Breast epithelium (tissue), 4 donors: ENCODE measurements around the gene SLC37A1. TPM values are rescaled to one million over a fixed set of nuclear protein-coding genes. Genes with fewer than 3 reads are reported as not detected.

Experiments
- DNase-seq, 2 donors: peaks; one replicate each; pipeline ENCODE4 v3.0.0-alpha.2; 2019; ENCODE audit warnings: low spot score in 2 of 2
- H3K27ac ChIP-seq, 2 donors: fragments of 200-600 bp; sonication (generic) in 1 of 2; one replicate each; pipeline ENCODE4 v1.5.1; 2016 to 2019; ENCODE audit warnings: mild to moderate bottlenecking in 1 of 2
- H3K27me3 ChIP-seq, 2 donors: fragments of 200-600 bp; sonication (generic) in 1 of 2; one replicate each; pipeline versions ENCODE4 v1.5.1 to v1.6.0; 2017 to 2019; ENCODE audit warnings: control low read depth in 1 of 2, mild to moderate bottlenecking in 1 of 2
- H3K36me3 ChIP-seq: fragments of 200-600 bp; one replicate; pipeline ENCODE4 v1.5.1; 2019
- H3K4me1 ChIP-seq, 2 donors: fragments of 200-600 bp; sonication (generic); one replicate each; pipeline ENCODE4 v1.5.1; 2016 to 2019; ENCODE audit warnings: control low read depth in 1 of 2
- H3K4me3 ChIP-seq, 3 donors: fragments of 200-600 bp; sonication (generic); 1 replicate in 2 of 3; 2 replicates in 1 of 3; pipeline ENCODE4 v1.5.1; 2016 to 2019; ENCODE audit warnings: mild to moderate bottlenecking in 3 of 3, moderate library complexity in 2 of 3
- H3K9me3 ChIP-seq, 2 donors: fragments of 200-600 bp; sonication (generic) in 1 of 2; one replicate each; pipeline ENCODE4 v1.5.1; 2016 to 2019; ENCODE audit warnings: control low read depth in 1 of 2
- CTCF ChIP-seq, 3 donors: fragments of 450-650 bp; IDR thresholded peaks; one replicate each; pipeline ENCODE4 v1.5.1; 2016 to 2017; ENCODE audit warnings: antibody characterized with exemption in 3 of 3, mild to moderate bottlenecking in 3 of 3, moderate library complexity in 3 of 3
- POLR2A ChIP-seq: fragments of 450-650 bp; IDR thresholded peaks from one replicate; pipeline ENCODE4 v1.6.1; 2016; ENCODE audit warnings: antibody characterized with exemption, mild to moderate bottlenecking, moderate library complexity
- POLR2AphosphoS5 ChIP-seq, 3 donors: sonication (generic); formaldehyde crosslinking; IDR thresholded peaks; one replicate each; pipeline ENCODE4 v1.6.1; 2017; ENCODE audit warnings: antibody characterized with exemption in 3 of 3
- intact Hi-C: fragments of 100-400 bp; cut with DNase I; formaldehyde crosslinking; loops from one replicate; pipeline ENCODE4 v1.15.1; 2023; ENCODE audit warnings: low total_unique reads
- total RNA-seq, 3 donors: library from RNA; depleted of rRNA; stranded (reverse); fragments of >200 nt; gene quantifications; one replicate each; pipeline ENCODE4 v1.1.0, GENCODE V29; 2016

Gene SLC37A1
- total RNA-seq, 3 donors from 2014 or later, result 7.5 to 18.4 (median 18.4) TPM

DNA sequence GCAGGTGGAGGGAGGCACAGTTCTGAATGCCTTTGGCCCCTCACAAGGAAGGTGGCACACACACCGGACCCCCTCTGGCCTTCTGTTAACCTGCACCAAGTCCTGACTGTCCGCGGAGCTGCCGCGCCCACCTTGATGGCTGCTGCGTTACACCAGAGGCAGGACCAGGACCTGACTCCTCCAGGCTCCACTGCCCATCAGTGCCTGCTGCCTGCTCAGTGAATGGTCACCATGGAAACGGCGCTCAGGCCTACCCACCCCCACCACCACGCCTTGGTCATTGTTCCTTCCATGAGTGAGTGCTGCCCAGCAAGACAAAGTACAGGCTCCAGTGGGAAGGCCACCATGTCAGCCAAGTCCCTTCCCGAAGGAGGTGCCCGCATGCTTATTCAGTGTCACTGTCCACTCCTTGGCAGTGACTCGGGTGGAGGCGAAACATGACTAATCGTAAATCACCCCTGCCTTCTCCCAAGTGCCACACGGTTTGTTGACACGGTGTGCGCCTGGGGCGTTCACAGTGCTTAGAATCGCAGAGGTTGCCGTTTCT is 57.3 kb downstream of the SLC37A1 start:
- H3K36me3 ChIP-seq, result no peaks in the 10 kb centered on the region
- intact Hi-C loops, result loop anchor here (10.0 kb wide), 1 partner anchor 1366 kb away; no protein-coding TSS in a partner anchor
- DNase-seq, result peak; percentile 45 to 73
- H3K27me3 ChIP-seq, result no peaks in the 10 kb centered on the region
- TF ChIP-seq POLR2A (no peak), CTCF (IDR thresholded peaks at IDR 0.05) (no peak), POLR2AphosphoS5 (IDR thresholded peaks at IDR 0.05) (no peak)
- H3K4me3 ChIP-seq, result no peak overlapping the region
- no peaks in the 10 kb centered on the region for H3K9me3 ChIP-seq
- no peaks in the 10 kb centered on the region for H3K4me1 ChIP-seq
- no peak overlapping the region for H3K27ac ChIP-seq

DNA sequence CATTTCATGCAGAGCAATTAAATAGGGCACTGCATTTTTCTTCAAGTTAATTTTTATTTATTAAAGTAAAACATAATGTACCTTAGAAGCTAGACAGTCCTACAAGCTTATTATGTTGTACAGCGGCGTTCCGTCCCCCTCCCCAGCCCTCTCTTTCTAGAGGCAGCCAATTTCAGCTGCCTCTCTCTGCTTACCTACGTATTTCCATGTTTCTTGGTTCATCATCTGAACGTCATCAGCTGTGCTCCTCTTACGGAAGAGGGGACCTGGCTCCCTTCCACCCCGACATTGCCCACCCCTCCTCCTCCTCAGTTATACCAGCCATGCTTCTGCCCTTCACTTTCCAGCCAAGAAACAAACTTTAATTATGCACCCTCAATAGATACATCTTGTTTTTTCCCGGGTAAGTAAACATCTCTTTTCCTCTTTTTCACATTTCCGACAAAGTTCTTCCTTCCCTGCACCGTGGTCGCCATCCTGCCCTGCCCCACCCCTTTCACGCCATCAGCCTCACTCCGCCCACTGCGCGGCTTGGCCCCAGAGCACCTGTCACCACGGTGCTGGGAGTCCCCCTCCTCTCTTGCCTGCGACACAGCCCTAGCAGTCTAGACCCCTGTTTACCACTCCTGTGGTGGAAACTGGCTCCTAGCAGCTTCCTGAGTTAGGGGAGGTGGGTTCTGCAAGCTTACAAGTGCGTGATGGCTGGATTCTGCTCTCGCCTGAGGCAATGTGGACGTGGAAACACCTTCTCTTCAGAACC is 57.9 kb downstream of the SLC37A1 start:
- TF ChIP-seq POLR2AphosphoS5 (IDR thresholded peaks at IDR 0.05) (no peak), CTCF (IDR thresholded peaks at IDR 0.05) (no peak), POLR2A (no peak)
- no peaks in the 10 kb centered on the region for H3K9me3 ChIP-seq
- no peak overlapping the region for H3K27ac ChIP-seq
- H3K4me1 ChIP-seq, result no peaks in the 10 kb centered on the region
- no peak overlapping the region for H3K4me3 ChIP-seq
- no peaks in the 10 kb centered on the region for H3K27me3 ChIP-seq
- H3K36me3 ChIP-seq, result no peaks in the 10 kb centered on the region
- intact Hi-C loops, result loop anchor here (10.0 kb wide), 1 partner anchor 1367 kb away; no protein-coding TSS in a partner anchor
- DNase-seq, result peak in 1 of 2 donors; percentile 37

DNA sequence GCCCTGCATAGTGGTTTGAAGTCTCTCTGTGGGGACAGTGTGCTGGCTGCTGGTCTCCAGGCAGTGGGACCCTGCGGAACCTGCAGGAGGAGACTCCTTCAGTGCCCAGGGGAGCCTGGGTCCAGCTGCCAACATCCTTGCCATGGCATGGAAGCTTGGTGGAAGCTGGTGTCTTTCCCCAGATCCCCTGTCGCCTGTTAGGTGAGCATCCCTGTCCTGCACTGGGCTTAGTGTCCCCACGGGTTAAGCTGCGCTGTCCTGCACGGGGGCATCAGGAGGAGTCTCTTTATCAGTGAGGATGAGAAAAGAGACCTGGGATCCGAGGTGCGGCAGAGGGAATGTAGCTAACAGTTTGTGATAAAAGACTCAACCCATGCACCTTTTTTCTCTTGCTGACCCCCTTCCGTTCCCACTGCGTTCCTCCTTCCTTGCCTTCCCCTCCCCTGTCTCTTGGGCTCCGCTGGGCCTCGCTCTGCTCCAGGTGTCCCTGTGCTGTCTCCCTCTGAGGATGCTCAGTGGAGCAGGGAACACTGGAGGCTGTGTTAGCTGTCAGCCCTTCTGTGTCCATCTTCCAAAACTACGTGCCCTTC is 59.3 kb downstream of the SLC37A1 start:
- Histone ChIP-seq H3K9me3 (no peaks in the 10 kb centered on the region), H3K36me3 (no peaks in the 10 kb centered on the region), H3K4me1 (no peaks in the 10 kb centered on the region), H3K27ac (no peak overlapping the region), H3K27me3 (no peaks in the 10 kb centered on the region), H3K4me3 (no peak overlapping the region)
- intact Hi-C loops, result loop anchor here (10.0 kb wide), 1 partner anchor 1368 kb away; no protein-coding TSS in a partner anchor
- TF ChIP-seq POLR2A (no peak), CTCF (IDR thresholded peaks at IDR 0.05) (no peak), POLR2AphosphoS5 (IDR thresholded peaks at IDR 0.05) (no peak)
- peak in 1 of 2 donors; percentile 33 for DNase-seq

GRCh38 chr21:42574234-42575027 is 60.8 kb downstream of the SLC37A1 start:
- peak in 1 of 2 donors; percentile 14 for DNase-seq
- no peaks in the 10 kb centered on the region for H3K9me3 ChIP-seq

More at GRCh38 chr21:42574234-42575027, 60.8 kb downstream of the SLC37A1 start:
- intact Hi-C loops, result loop anchor here (10.0 kb wide), 1 partner anchor 1370 kb away; no protein-coding TSS in a partner anchor
- Histone ChIP-seq H3K27ac (no peak overlapping the region), H3K36me3 (no peaks in the 10 kb centered on the region), H3K27me3 (no peaks in the 10 kb centered on the region), H3K4me3 (no peak overlapping the region), H3K4me1 (no peaks in the 10 kb centered on the region)
- TF ChIP-seq POLR2AphosphoS5 (IDR thresholded peaks at IDR 0.05) (no peak), CTCF (IDR thresholded peaks at IDR 0.05) (no peak), POLR2A (no peak)
